ENCODE measurements around the gene SKP2.

SKP2 gene

DNA sequence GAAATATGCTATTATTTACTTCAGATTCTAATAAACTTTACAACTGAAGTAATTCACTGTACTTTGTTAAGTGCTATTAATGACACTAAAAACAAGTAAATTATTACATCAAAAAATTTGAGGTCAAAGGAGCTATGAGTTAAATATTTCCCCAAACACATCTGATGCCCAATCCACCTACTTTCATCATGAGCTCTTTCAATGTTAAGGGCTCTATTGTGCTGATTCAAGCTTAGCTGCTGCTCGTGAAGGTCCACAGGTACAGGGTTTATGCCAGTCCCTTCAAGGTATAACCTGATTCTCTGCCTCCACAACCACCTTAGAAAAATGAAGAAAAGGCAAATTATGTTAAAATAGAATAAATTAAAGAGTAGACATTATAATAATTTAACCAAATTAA lies 65.7 kb downstream of the SKP2 start:
- H3K4me3 ChIP-seq (replicated peaks; ENCODE audit: low read depth, low read length), result no peak overlapping the region
- no peaks in the 10 kb centered on the region for H3K36me3 ChIP-seq (ENCODE audit: control insufficient read depth, insufficient read depth, low read length)
- DNase-seq (ENCODE audit: extremely low read depth, insufficient read length), result no peak
- H3K27me3 ChIP-seq (replicated peaks; ENCODE audit: control insufficient read depth, insufficient read depth, low read length), result no peaks in the 10 kb centered on the region
- TF ChIP-seq, protein P1, sequence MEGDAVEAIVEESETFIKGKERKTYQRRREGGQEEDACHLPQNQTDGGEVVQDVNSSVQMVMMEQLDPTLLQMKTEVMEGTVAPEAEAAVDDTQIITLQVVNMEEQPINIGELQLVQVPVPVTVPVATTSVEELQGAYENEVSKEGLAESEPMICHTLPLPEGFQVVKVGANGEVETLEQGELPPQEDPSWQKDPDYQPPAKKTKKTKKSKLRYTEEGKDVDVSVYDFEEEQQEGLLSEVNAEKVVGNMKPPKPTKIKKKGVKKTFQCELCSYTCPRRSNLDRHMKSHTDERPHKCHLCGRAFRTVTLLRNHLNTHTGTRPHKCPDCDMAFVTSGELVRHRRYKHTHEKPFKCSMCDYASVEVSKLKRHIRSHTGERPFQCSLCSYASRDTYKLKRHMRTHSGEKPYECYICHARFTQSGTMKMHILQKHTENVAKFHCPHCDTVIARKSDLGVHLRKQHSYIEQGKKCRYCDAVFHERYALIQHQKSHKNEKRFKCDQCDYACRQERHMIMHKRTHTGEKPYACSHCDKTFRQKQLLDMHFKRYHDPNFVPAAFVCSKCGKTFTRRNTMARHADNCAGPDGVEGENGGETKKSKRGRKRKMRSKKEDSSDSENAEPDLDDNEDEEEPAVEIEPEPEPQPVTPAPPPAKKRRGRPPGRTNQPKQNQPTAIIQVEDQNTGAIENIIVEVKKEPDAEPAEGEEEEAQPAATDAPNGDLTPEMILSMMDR (IDR thresholded peaks at IDR 0.05; ENCODE audit: insufficient read depth, low read length, poor library complexity, severe bottlenecking), result no peak

DNA sequence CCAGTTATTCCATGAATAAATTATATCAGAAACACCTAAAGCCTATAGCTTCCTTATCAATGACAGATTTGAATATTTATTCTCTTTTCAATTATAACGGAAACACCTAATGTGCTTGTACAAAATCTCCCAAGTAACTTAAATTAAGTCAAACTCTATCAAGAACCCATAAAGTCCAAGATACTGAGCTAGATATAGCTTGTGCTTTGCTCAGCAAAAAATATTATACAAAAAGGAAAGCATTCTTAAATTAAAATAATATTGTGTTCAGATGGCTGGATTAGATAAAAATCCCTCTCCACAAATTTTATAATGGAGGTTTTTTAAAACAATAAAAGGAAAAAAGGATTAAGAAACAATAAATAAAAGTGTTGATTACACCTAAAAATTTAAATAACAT lies 66.1 kb downstream of the SKP2 start:
- H3K36me3 ChIP-seq (ENCODE audit: control insufficient read depth, insufficient read depth, low read length), result no peaks in the 10 kb centered on the region
- no peaks in the 10 kb centered on the region for H3K27me3 ChIP-seq (replicated peaks; ENCODE audit: control insufficient read depth, insufficient read depth, low read length)
- no peak overlapping the region for H3K4me3 ChIP-seq (replicated peaks; ENCODE audit: low read depth, low read length)
- TF ChIP-seq, protein P1 (IDR thresholded peaks at IDR 0.05; ENCODE audit: insufficient read depth, low read length, poor library complexity, severe bottlenecking), result no peak
- DNase-seq (ENCODE audit: extremely low read depth, insufficient read length), result no peak

DNA sequence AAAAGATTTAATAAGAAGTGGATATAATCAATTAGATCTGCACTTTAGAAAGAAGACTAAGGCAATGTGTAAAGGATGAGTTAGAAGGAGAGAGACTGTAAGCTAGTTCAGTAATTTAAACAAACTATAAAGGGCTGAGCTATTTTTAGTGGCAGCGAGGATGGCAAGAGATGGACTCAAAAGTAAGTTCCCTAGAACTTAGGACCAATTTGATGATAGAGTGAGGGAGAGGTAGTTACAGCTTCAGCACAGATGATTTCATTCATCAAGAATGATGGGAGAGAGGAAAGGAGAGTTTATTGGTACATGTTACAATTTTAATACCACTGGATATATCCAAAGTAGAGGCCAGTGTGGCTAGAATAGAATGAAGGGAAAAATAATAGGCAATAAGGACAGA lies 70.7 kb downstream of the SKP2 start:
- Histone ChIP-seq H3K4me3 (replicated peaks; ENCODE audit: low read depth, low read length) (no peak overlapping the region), H3K36me3 (ENCODE audit: control insufficient read depth, insufficient read depth, low read length) (no peaks in the 10 kb centered on the region), H3K27me3 (replicated peaks; ENCODE audit: control insufficient read depth, insufficient read depth, low read length) (no peaks in the 10 kb centered on the region)
- TF ChIP-seq, protein P1 (IDR thresholded peaks at IDR 0.05; ENCODE audit: insufficient read depth, low read length, poor library complexity, severe bottlenecking), result no peak
- no peak for DNase-seq (ENCODE audit: extremely low read depth, insufficient read length)

DNA sequence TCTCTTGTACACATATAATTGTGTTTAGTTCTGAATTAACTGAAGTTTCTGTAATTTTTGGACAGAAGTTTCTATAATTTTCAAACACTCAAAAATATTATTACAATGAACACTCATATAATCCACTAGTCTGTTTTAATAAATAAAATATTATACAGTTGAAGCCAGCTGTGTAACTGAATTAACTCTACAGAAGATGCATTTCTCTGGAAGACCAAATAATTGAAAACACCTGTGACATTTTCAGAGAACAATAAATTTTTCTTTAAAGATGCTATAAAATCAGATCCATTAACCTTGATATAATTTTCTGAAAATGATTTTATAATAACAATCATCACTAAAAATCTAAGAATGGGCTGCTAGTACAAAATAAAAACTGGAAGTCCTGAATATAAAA lies 75.1 kb downstream of the SKP2 start:
- DNase-seq (ENCODE audit: extremely low read depth, insufficient read length), result no peak
- Histone ChIP-seq H3K36me3 (ENCODE audit: control insufficient read depth, insufficient read depth, low read length) (no peaks in the 10 kb centered on the region), H3K4me3 (replicated peaks; ENCODE audit: low read depth, low read length) (no peak overlapping the region), H3K27me3 (replicated peaks; ENCODE audit: control insufficient read depth, insufficient read depth, low read length) (no peaks in the 10 kb centered on the region)
- TF ChIP-seq, protein P1 (IDR thresholded peaks at IDR 0.05; ENCODE audit: insufficient read depth, low read length, poor library complexity, severe bottlenecking), result no peak

DNA sequence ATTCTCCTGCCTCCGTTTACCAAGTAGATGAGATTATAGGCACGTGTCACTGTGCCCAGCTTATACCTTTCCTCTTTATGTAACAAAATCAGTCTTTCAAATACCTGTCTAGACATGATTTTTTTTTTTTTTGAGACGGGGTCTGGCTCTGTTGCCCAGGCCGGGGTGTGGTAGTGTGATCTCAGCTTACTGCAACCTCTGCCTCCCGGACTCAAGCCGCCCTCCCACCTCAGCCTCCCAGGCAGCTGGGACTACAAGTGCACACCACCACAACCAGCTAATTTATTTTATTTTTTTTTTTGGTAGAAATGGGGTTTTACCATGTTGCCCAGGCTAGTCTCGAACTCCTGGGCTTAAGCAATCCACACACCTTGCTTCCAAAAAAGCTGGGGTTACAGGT lies 76.6 kb downstream of the SKP2 start:
- no peak for DNase-seq (ENCODE audit: extremely low read depth, insufficient read length)
- TF ChIP-seq, protein P1 (IDR thresholded peaks at IDR 0.05; ENCODE audit: insufficient read depth, low read length, poor library complexity, severe bottlenecking), result no peak
- Histone ChIP-seq H3K27me3 (replicated peaks; ENCODE audit: control insufficient read depth, insufficient read depth, low read length) (no peaks in the 10 kb centered on the region), H3K36me3 (ENCODE audit: control insufficient read depth, insufficient read depth, low read length) (no peaks in the 10 kb centered on the region), H3K4me3 (replicated peaks; ENCODE audit: low read depth, low read length) (no peak overlapping the region)

DNA sequence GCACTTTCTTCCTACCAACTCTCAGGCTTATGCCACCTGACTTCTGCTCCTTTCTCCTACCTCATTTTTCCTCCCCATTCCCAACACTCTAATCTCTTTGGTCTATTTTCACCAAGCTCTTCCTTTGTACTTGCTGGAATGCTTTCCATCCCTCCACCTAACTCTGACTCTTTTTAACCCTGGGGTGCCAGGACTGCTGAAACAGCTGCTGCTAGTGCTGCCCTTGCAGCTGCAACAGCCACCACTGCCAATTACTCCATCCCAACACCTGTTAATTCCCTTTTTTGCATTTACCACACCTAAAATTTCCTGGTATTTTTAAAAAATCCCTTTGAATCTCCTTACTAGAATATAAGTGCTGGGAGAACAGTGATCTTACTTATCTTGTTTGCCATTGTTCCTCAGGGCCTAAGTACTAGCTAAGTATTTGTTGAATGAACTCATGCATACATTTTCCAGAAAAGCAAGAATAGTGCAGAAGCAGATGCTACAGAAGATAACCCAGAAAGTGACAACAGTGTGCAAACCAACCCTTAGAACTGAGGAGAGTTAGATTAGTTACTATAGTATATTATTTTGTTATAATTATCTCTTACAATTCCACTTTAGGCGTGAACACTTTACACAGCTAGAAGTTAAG lies 78.4 kb downstream of the SKP2 start:
- TF ChIP-seq, protein P1 (IDR thresholded peaks at IDR 0.05; ENCODE audit: insufficient read depth, low read length, poor library complexity, severe bottlenecking), result no peak

More for the DNA sequence above, 78.4 kb downstream of the SKP2 start:
- DNase-seq (ENCODE audit: extremely low read depth, insufficient read length), result no peak
- no peaks in the 10 kb centered on the region for H3K27me3 ChIP-seq (replicated peaks; ENCODE audit: control insufficient read depth, insufficient read depth, low read length)
- no peak overlapping the region for H3K4me3 ChIP-seq (replicated peaks; ENCODE audit: low read depth, low read length)
- no peaks in the 10 kb centered on the region for H3K36me3 ChIP-seq (ENCODE audit: control insufficient read depth, insufficient read depth, low read length)
